GM23338 (cell line): Measurements from ENCODE around the gene HOXC12. TPM values are rescaled to one million over a fixed set of nuclear protein-coding genes. Genes with fewer than 3 reads are reported as not detected.

Experiments
- ATAC-seq: fragments of 200-7000 bp; cut with Tn5 transposase; 3 replicates; pipeline ENCODE4 v1.9.1; 2020
- DNase-seq: peaks from one replicate; pipeline ENCODE4 v3.0.0-alpha.2; 2015; ENCODE audit warnings: low spot score
- H2AFZ ChIP-seq: fragments of 200-600 bp; sonication (generic); 2 replicates; pipeline ENCODE4 v1.8.0; 2016; ENCODE audit warnings: antibody characterized with exemption, mild to moderate bottlenecking, moderate library complexity
- H3F3A ChIP-seq: fragments of 200-600 bp; sonication (generic); replicated peaks from 2 replicates; pipeline ENCODE4 v1.8.0; 2017; ENCODE audit warnings: antibody characterized with exemption, mixed run types, low read depth
- H3K27ac ChIP-seq: fragments of 200-600 bp; sonication (generic); 2 replicates; pipeline ENCODE4 v1.6.1; 2016; ENCODE audit warnings: low read depth
- H3K27me3 ChIP-seq: fragments of 200-600 bp; sonication (generic); 2 replicates; pipeline ENCODE4 v1.8.0; 2016; ENCODE audit warnings: mild to moderate bottlenecking, mixed run types, moderate library complexity; ENCODE audit not compliant: insufficient read depth
- H3K36me3 ChIP-seq: fragments of 200-600 bp; sonication (generic); 2 replicates; pipeline ENCODE4 v1.8.0; 2016; ENCODE audit warnings: mild to moderate bottlenecking; ENCODE audit not compliant: insufficient read depth
- H3K4me1 ChIP-seq: fragments of 200-600 bp; sonication (generic); 2 replicates; pipeline ENCODE4 v1.8.0; 2016; ENCODE audit warnings: mild to moderate bottlenecking, moderate library complexity; ENCODE audit not compliant: insufficient read depth
- H3K4me2 ChIP-seq: fragments of 200-600 bp; sonication (generic); 2 replicates; pipeline ENCODE4 v1.7.1; 2017; ENCODE audit warnings: mixed run types
- H3K4me3 ChIP-seq: fragments of 200-600 bp; sonication (generic); 2 replicates; pipeline ENCODE4 v1.6.1; 2016; ENCODE audit warnings: mixed run types
- H3K79me2 ChIP-seq: fragments of 200-600 bp; sonication (generic); replicated peaks from 2 replicates; pipeline ENCODE4 v1.8.0; 2017; ENCODE audit warnings: mild to moderate bottlenecking; ENCODE audit not compliant: insufficient read depth
- H3K9me2 ChIP-seq: fragments of 200-600 bp; sonication (generic); 2 replicates; pipeline ENCODE4 v1.8.0; 2017; ENCODE audit not compliant: insufficient read depth
- H4K20me1 ChIP-seq: fragments of 200-600 bp; sonication (generic); replicated peaks from 2 replicates; pipeline ENCODE4 v1.8.0; 2017; ENCODE audit warnings: mild to moderate bottlenecking; ENCODE audit not compliant: insufficient read depth
- H3K27ac Mint-ChIP-seq: 2 replicates; pipeline ENCODE4 v1.8.0; 2020; ENCODE audit warnings: inconsistent platforms, mild to moderate bottlenecking, moderate library complexity, mixed read lengths
- H3K27me3 Mint-ChIP-seq: 3 replicates; pipeline ENCODE4 v1.8.0; 2022; ENCODE audit warnings: low read depth, mild to moderate bottlenecking, moderate library complexity, mixed read lengths, inconsistent platforms; ENCODE audit not compliant: insufficient read depth, poor library complexity
- H3K36me3 Mint-ChIP-seq: 3 replicates; pipeline ENCODE4 v1.8.0; 2021; ENCODE audit warnings: low read depth, mild to moderate bottlenecking, inconsistent platforms, moderate library complexity, mixed read lengths
- H3K4me1 Mint-ChIP-seq: 3 replicates; pipeline ENCODE4 v1.8.0; 2020; ENCODE audit warnings: mild to moderate bottlenecking, inconsistent platforms, mixed read lengths
- H3K4me3 Mint-ChIP-seq: 3 replicates; pipeline ENCODE4 v1.8.0; 2021; ENCODE audit warnings: moderate library complexity, mild to moderate bottlenecking, inconsistent platforms, mixed read lengths
- H3K9me3 Mint-ChIP-seq: 3 replicates; pipeline ENCODE4 v1.8.0; 2020; ENCODE audit warnings: moderate library complexity, mild to moderate bottlenecking, inconsistent platforms, mixed read lengths
- CREB1 ChIP-seq: fragments of 250-450 bp; sonication (Bioruptor Pico); IDR thresholded peaks from 2 replicates; pipeline ENCODE4 v1.5.0; 2020; ENCODE audit warnings: low read depth, mild to moderate bottlenecking, moderate library complexity
- EZH2 ChIP-seq: fragments of 200-600 bp; sonication (generic); IDR thresholded peaks from one replicate; pipeline ENCODE4 v1.8.0; 2017; ENCODE audit warnings: antibody characterized with exemption, mild to moderate bottlenecking, low read depth; ENCODE audit not compliant: unreplicated experiment
- NANOG ChIP-seq: IDR thresholded peaks from 2 replicates; pipeline ENCODE4 v1.6.1; 2016; ENCODE audit warnings: antibody characterized with exemption, borderline replicate concordance
- POLR2AphosphoS5 ChIP-seq: IDR thresholded peaks from 2 replicates; pipeline ENCODE4 v1.6.1; 2016; ENCODE audit warnings: antibody characterized with exemption, low read depth
- ZNF114 ChIP-seq: fragments of 250-450 bp; sonication (Bioruptor Pico); IDR thresholded peaks from 2 replicates; pipeline ENCODE4 v1.5.0; 2020; ENCODE audit warnings: mild to moderate bottlenecking, moderate library complexity
- polyA plus RNA-seq: library from polyadenylated mRNA; unstranded; fragments of >200 nt; fragmentation: Nextera tagmentation; extraction: Ambion mirVana; gene quantifications from 2 replicates; pipeline ENCODE4 v1.2.1, GENCODE V29; 2016
- total RNA-seq: library from RNA; depleted of rRNA; stranded (reverse); fragments of >200 nt; shearing (Covaris generic); gene quantifications from 2 replicates; pipeline ENCODE4 v1.2.3, GENCODE V29; 2014
- TF ChIP-seq, protein P1 (sequence below): IDR thresholded peaks from 2 replicates; pipeline ENCODE4 v1.6.1; 2016; ENCODE audit warnings: antibody characterized with exemption
- TF ChIP-seq, protein P2 (sequence below): fragments of 250-450 bp; sonication (Bioruptor Pico); IDR thresholded peaks from 2 replicates; pipeline ENCODE4 v1.5.0; 2020; ENCODE audit warnings: mild to moderate bottlenecking, moderate library complexity

The HOXC12 gene
- total and polyA plus RNA-seq, 2 experiments from 2014 or later: not detected

DNA sequence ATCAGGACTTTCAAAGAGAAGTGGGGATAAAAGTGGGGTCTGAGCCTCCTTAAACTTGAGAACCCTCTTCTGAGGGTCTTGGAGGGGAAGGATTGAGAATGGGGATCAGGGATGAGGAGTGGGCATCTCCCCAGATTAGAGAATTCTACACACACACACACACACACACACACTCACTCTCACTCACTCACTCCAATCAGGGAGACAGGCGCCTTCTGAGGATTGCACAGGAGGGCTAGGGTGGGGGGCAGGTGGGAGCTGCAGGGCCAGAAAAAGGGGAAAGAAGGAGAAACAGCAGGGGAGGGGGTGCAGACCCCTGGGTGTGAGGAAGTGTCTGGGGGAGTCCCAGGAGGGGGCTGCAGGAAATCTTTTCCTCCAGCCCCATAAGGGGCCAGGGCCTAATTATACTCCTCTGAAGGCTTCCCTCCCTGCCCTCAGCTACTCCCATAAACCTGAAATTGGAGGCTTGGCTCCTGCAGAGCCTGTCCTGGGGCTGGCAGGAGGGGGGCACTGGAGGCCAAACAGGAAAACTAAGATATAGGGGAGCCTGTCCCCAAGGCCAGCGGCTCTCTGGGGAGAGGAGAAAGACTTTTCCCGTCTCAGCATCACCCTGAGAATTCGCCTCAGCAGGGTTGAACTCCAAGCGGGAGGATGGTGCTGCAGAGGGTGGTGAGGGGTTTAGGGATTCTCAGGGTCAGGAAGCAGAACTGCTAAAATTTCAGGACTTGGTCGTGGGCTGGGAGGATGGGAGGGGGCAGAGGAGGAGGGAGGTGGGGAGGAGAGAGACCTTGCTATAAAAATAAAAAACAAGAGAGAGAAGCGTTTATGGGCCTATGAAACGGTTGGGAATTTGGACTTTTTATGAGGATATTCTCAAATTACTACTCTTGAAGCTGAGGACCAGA lies 46.8 kb downstream of the HOXC12 start:
- H3K36me3 Mint-ChIP-seq: no peaks in the 10 kb centered on the region
- peaks cover 19% of the 10 kb centered on the region for H3K4me1 ChIP-seq
- peaks cover 100% of the 10 kb centered on the region for H3K27me3 Mint-ChIP-seq
- H3K4me1 Mint-ChIP-seq: peaks cover 29% of the 10 kb centered on the region
- H3K9me2 ChIP-seq: no peaks in the 10 kb centered on the region
- H3K36me3 ChIP-seq: no peaks in the 10 kb centered on the region
- no peak overlapping the region; the same call in 2 of the 3 replicates for H3K4me3 Mint-ChIP-seq
- H3K9me3 Mint-ChIP-seq: peaks cover 3% of the 10 kb centered on the region; the same call in 2 of the 3 replicates
- H3K4me3 ChIP-seq: no peak overlapping the region
- peaks cover 100% of the 10 kb centered on the region for H3K27me3 ChIP-seq
- H3K79me2 ChIP-seq: no peaks in the 10 kb centered on the region
- H3K4me2 ChIP-seq: no peak overlapping the region
- ATAC-seq (no peak), DNase-seq (no peak)
- H4K20me1 ChIP-seq: peaks cover 30% of the 10 kb centered on the region
- H2AFZ ChIP-seq: no peak overlapping the region
- H3K27ac Mint-ChIP-seq: no peak overlapping the region
- peaks cover 30% of the 10 kb centered on the region for H3F3A ChIP-seq
- TF ChIP-seq POLR2AphosphoS5 (no peak), EZH2 (peak; percentile 87)
- no peak overlapping the region for H3K27ac ChIP-seq

DNA sequence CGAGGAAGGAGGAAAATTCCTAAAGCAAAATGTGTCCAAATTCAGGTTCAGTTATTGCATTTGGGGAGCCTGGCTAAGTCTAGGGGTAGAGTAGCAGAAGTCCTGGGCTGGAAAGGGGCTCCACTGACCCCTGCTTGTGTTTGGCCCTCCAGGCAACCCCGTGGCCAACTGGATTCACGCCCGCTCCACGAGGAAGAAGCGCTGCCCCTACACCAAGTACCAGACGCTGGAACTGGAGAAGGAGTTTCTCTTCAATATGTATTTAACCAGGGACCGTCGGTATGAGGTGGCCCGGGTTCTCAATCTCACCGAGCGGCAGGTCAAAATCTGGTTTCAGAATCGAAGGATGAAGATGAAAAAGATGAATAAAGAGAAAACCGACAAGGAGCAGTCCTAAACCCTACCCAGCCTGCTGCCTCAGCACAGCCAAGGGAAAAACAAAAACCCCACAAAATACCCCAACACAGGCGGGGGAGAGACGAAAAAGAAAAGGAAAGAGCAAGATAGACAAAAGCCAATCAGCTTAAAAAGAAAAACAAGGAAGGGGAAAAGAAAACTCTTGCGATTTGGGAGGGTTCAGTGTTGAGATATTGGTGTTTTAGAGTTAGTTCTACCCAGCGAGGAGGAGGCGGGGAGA lies 47.7 kb downstream of the HOXC12 start:
- Histone ChIP-seq H3K9me2 (no peaks in the 10 kb centered on the region), H3K4me2 (no peak overlapping the region), H2AFZ (no peak overlapping the region), H3K27me3 (peaks cover 100% of the 10 kb centered on the region), H3K36me3 (no peaks in the 10 kb centered on the region), H3K4me1 (peaks cover 16% of the 10 kb centered on the region), H3K4me3 (no peak overlapping the region), H3K27ac (no peak overlapping the region), H3K79me2 (no peaks in the 10 kb centered on the region), H3F3A (peaks cover 29% of the 10 kb centered on the region), H4K20me1 (peaks cover 28% of the 10 kb centered on the region)
- Mint-ChIP-seq H3K36me3 (no peaks in the 10 kb centered on the region), H3K4me3 (no peak overlapping the region), H3K4me1 (peaks cover 25% of the 10 kb centered on the region), H3K27me3 (peaks cover 100% of the 10 kb centered on the region), H3K27ac (no peak overlapping the region), H3K9me3 (peaks cover 3% of the 10 kb centered on the region; the same call in 2 of the 3 replicates)
- DNase-seq (no peak), ATAC-seq (no peak)
- peak; percentile 95 for TF ChIP-seq EZH2
- TF ChIP-seq, protein P1, sequence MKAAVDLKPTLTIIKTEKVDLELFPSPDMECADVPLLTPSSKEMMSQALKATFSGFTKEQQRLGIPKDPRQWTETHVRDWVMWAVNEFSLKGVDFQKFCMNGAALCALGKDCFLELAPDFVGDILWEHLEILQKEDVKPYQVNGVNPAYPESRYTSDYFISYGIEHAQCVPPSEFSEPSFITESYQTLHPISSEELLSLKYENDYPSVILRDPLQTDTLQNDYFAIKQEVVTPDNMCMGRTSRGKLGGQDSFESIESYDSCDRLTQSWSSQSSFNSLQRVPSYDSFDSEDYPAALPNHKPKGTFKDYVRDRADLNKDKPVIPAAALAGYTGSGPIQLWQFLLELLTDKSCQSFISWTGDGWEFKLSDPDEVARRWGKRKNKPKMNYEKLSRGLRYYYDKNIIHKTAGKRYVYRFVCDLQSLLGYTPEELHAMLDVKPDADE: no peak

DNA sequence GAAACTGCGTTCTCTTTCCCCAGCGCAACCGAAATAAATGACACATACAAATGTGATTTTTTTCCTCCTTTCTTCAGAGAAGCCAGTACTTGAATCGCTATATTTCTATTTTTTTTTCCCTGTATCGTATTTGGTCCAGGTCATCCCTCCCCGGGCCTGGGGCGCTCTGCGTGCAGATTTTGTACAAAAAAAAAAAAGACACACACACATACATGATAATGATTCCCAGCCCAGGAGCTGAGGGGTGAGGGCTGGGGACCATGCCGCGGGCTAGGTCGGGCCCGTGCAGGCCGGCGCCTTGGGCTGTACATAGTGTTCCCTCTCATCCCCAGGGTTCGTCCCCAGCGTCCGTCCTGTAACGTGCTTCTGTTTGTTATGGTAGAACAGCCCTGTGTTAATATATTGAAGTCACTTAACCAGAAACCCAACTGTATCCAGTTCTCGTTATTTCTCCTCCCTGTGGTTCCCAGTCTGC lies 48.2 kb downstream of the HOXC12 start:
- ATAC-seq (no peak), DNase-seq (no peak)
- Histone ChIP-seq H3K27ac (no peak overlapping the region), H3K4me3 (no peak overlapping the region), H3K36me3 (no peaks in the 10 kb centered on the region), H3F3A (peaks cover 29% of the 10 kb centered on the region), H3K9me2 (no peaks in the 10 kb centered on the region), H4K20me1 (peaks cover 28% of the 10 kb centered on the region), H3K4me2 (no peak overlapping the region), H2AFZ (no peak overlapping the region), H3K79me2 (no peaks in the 10 kb centered on the region), H3K27me3 (peaks cover 100% of the 10 kb centered on the region), H3K4me1 (peaks cover 12% of the 10 kb centered on the region)
- peaks cover 19% of the 10 kb centered on the region for H3K4me1 Mint-ChIP-seq
- H3K9me3 Mint-ChIP-seq: peaks cover 3% of the 10 kb centered on the region; the same call in 2 of the 3 replicates
- no peaks in the 10 kb centered on the region for H3K36me3 Mint-ChIP-seq
- H3K27me3 Mint-ChIP-seq: peaks cover 100% of the 10 kb centered on the region
- no peak overlapping the region for H3K4me3 Mint-ChIP-seq
- H3K27ac Mint-ChIP-seq: no peak overlapping the region
- TF ChIP-seq ZNF114 (CRISPR knock-in tag) (no peak), NANOG (no peak), POLR2AphosphoS5 (no peak), CREB1 (CRISPR knock-in tag) (no peak)
- TF ChIP-seq, protein P2, sequence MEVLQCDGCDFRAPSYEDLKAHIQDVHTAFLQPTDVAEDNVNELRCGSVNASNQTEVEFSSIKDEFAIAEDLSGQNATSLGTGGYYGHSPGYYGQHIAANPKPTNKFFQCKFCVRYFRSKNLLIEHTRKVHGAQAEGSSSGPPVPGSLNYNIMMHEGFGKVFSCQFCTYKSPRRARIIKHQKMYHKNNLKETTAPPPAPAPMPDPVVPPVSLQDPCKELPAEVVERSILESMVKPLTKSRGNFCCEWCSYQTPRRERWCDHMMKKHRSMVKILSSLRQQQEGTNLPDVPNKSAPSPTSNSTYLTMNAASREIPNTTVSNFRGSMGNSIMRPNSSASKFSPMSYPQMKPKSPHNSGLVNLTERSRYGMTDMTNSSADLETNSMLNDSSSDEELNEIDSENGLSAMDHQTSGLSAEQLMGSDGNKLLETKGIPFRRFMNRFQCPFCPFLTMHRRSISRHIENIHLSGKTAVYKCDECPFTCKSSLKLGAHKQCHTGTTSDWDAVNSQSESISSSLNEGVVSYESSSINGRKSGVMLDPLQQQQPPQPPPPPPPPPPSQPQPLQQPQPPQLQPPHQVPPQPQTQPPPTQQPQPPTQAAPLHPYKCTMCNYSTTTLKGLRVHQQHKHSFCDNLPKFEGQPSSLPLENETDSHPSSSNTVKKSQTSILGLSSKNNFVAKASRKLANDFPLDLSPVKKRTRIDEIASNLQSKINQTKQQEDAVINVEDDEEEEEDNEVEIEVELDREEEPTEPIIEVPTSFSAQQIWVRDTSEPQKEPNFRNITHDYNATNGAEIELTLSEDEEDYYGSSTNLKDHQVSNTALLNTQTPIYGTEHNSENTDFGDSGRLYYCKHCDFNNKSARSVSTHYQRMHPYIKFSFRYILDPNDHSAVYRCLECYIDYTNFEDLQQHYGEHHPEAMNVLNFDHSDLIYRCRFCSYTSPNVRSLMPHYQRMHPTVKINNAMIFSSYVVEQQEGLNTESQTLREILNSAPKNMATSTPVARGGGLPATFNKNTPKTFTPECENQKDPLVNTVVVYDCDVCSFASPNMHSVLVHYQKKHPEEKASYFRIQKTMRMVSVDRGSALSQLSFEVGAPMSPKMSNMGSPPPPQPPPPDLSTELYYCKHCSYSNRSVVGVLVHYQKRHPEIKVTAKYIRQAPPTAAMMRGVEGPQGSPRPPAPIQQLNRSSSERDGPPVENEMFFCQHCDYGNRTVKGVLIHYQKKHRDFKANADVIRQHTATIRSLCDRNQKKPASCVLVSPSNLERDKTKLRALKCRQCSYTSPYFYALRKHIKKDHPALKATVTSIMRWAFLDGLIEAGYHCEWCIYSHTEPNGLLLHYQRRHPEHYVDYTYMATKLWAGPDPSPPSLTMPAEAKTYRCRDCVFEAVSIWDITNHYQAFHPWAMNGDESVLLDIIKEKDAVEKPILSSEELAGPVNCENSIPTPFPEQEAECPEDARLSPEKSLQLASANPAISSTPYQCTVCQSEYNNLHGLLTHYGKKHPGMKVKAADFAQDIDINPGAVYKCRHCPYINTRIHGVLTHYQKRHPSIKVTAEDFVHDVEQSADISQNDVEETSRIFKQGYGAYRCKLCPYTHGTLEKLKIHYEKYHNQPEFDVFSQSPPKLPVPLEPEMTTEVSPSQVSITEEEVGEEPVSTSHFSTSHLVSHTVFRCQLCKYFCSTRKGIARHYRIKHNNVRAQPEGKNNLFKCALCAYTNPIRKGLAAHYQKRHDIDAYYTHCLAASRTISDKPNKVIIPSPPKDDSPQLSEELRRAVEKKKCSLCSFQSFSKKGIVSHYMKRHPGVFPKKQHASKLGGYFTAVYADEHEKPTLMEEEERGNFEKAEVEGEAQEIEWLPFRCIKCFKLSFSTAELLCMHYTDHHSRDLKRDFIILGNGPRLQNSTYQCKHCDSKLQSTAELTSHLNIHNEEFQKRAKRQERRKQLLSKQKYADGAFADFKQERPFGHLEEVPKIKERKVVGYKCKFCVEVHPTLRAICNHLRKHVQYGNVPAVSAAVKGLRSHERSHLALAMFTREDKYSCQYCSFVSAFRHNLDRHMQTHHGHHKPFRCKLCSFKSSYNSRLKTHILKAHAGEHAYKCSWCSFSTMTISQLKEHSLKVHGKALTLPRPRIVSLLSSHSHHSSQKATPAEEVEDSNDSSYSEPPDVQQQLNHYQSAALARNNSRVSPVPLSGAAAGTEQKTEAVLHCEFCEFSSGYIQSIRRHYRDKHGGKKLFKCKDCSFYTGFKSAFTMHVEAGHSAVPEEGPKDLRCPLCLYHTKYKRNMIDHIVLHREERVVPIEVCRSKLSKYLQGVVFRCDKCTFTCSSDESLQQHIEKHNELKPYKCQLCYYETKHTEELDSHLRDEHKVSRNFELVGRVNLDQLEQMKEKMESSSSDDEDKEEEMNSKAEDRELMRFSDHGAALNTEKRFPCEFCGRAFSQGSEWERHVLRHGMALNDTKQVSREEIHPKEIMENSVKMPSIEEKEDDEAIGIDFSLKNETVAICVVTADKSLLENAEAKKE (CRISPR knock-in tag): no peak
